Endothelial cell of umbilical vein (primary cell): ENCODE results near the gene RPS28. TPM values are rescaled to one million over a fixed set of nuclear protein-coding genes. Genes with fewer than 3 reads are reported as not detected.

Experiments used
- BruUV-seq: library from RNA; stranded (reverse); fragments of 400-500 nt; replicated peaks from 2 replicates; lab custom pipeline; 2021; lab: Mats Ljungman, UMichigan
- CTCF ChIA-PET: fragments of 300-600, 350-600 bp; sonication (Branson Sonifier 250); formaldehyde crosslinking; loops from one replicate; lab custom pipeline; 2021; ENCODE audit warnings: antibody characterized with exemption, inconsistent platforms; lab: Charles Lee
- POLR2A ChIA-PET: fragments of 300-600, 350-600 bp; sonication (Branson Sonifier 250); formaldehyde crosslinking; loops from one replicate; lab custom pipeline; 2021; ENCODE audit warnings: antibody characterized with exemption, inconsistent platforms; lab: Charles Lee
- DNase-seq: peaks from one replicate; pipeline ENCODE4 v3.0.0-alpha.2; 2011; ENCODE audit warnings: low read depth, low spot score
- FAIRE-seq: peaks from 2 replicates; lab custom pipeline; 2011; peaks lifted over from hg19 to GRCh38; lab: Jason Lieb, UNC
- H2AFZ ChIP-seq: 2 replicates; pipeline ENCODE4 v1.6.0; 2012; ENCODE audit warnings: low read depth, low read length, control low read depth, inconsistent platforms
- H3K27ac ChIP-seq: 2 replicates; pipeline ENCODE4 v1.5.1; 2011; ENCODE audit warnings: low read depth, mild to moderate bottlenecking, control low read depth, low read length, moderate library complexity; ENCODE audit not compliant: insufficient read depth
- H3K27me3 ChIP-seq, 2 experiments: 2 replicates each; pipeline versions ENCODE4 v1.6.0 to v1.6.1; 2011; ENCODE audit warnings: low read length in 2 of 2, mixed read lengths in 1 of 2; ENCODE audit not compliant: control insufficient read depth in 2 of 2, insufficient read depth in 2 of 2
- H3K36me3 ChIP-seq, 2 experiments: 2 replicates in 1 of 2; 3 replicates in 1 of 2; pipeline ENCODE4 v1.5.1; 2011; ENCODE audit warnings: low read length in 2 of 2, mild to moderate bottlenecking in 1 of 2, moderate library complexity in 1 of 2; ENCODE audit not compliant: control insufficient read depth in 2 of 2, insufficient read depth in 2 of 2; ENCODE audit errors: extremely low read depth in 1 of 2
- H3K4me1 ChIP-seq: 3 replicates; pipeline ENCODE4 v1.5.1; 2011; ENCODE audit warnings: mild to moderate bottlenecking, low read length; ENCODE audit not compliant: control insufficient read depth, insufficient read depth; ENCODE audit errors: extremely low read depth
- H3K4me2 ChIP-seq: 2 replicates; pipeline ENCODE4 v1.6.1; 2011; ENCODE audit warnings: low read length, control low read depth, mixed read lengths; ENCODE audit not compliant: insufficient read depth
- H3K4me3 ChIP-seq, 3 experiments: fragments of 200-600 bp in 1 of 3; sonication (generic), shearing (Covaris generic) in 1 of 3; replicated peaks in 1 of 3; 2 replicates each; pipeline ENCODE4 v1.5.1; 2011 to 2016; ENCODE audit warnings: control low read depth in 3 of 3, low read length in 3 of 3, mild to moderate bottlenecking in 2 of 3, inconsistent platforms in 1 of 3, low read depth in 1 of 3, moderate library complexity in 1 of 3; ENCODE audit not compliant: insufficient read depth in 1 of 3
- H3K79me2 ChIP-seq: 2 replicates; pipeline ENCODE4 v1.6.0; 2012; ENCODE audit warnings: low read length, inconsistent platforms; ENCODE audit not compliant: control insufficient read depth, insufficient read depth
- H3K9ac ChIP-seq: replicated peaks from 2 replicates; pipeline ENCODE3; 2011; ENCODE audit warnings: low read length, control low read depth; ENCODE audit not compliant: insufficient read depth; ENCODE audit errors: extremely low read depth
- H3K9me1 ChIP-seq: replicated peaks from 3 replicates; pipeline ENCODE4 v1.6.0; 2011; ENCODE audit warnings: mild to moderate bottlenecking, low read length; ENCODE audit not compliant: control insufficient read depth, insufficient read depth; ENCODE audit errors: extremely low read depth
- H3K9me3 ChIP-seq: replicated peaks from 2 replicates; pipeline ENCODE4 v1.5.1; 2012; ENCODE audit warnings: low read length, inconsistent platforms; ENCODE audit not compliant: control insufficient read depth, insufficient read depth
- H4K20me1 ChIP-seq: replicated peaks from 2 replicates; pipeline ENCODE3; 2011; ENCODE audit warnings: mild to moderate bottlenecking, low read length; ENCODE audit not compliant: control insufficient read depth, insufficient read depth; ENCODE audit errors: extremely low read depth
- EZH2 ChIP-seq: IDR thresholded peaks from 2 replicates; pipeline ENCODE4 v1.6.1; 2012; ENCODE audit warnings: borderline replicate concordance, low read depth, mild to moderate bottlenecking, moderate library complexity, low read length, inconsistent platforms; ENCODE audit not compliant: severe bottlenecking
- FOS ChIP-seq: IDR thresholded peaks from 2 replicates; pipeline ENCODE4 v1.6.1; 2011; ENCODE audit warnings: mild to moderate bottlenecking, low read length, moderate library complexity, borderline replicate concordance; ENCODE audit not compliant: insufficient read depth
- GATA2 ChIP-seq: IDR thresholded peaks from 2 replicates; pipeline ENCODE4 v1.7.0; 2011; ENCODE audit warnings: low read depth, mild to moderate bottlenecking, moderate library complexity, mixed read lengths, low read length; ENCODE audit not compliant: insufficient read length, insufficient read depth
- JUN ChIP-seq: IDR thresholded peaks from 2 replicates; pipeline ENCODE4 v1.6.1; 2011; ENCODE audit warnings: borderline replicate concordance, low read depth; ENCODE audit not compliant: insufficient read length, insufficient read depth
- MYC ChIP-seq: IDR thresholded peaks from one replicate; pipeline ENCODE4 v1.6.1; 2011; ENCODE audit warnings: mild to moderate bottlenecking, low read depth, low read length
- POLR2A ChIP-seq: IDR thresholded peaks from 2 replicates; pipeline ENCODE4 v1.6.1; 2012; ENCODE audit warnings: low read depth, mild to moderate bottlenecking, control low read depth, low read length
- POLR2AphosphoS5 ChIP-seq: IDR thresholded peaks from 2 replicates; pipeline ENCODE4 v1.6.1; 2012; ENCODE audit warnings: low read depth, mild to moderate bottlenecking, control low read depth, low read length, moderate library complexity; ENCODE audit not compliant: insufficient read depth
- dilution Hi-C: fragments of 300-500 bp; cut with MboI; formaldehyde crosslinking; loops from one replicate; pipeline ENCODE4 v1.15.0; 2019; ENCODE audit warnings: low sequenced_read_pairs; ENCODE audit not compliant: extremely low pct_ligation_motif_present
- intact Hi-C: fragments of 100-400 bp; cut with micrococcal nuclease; formaldehyde crosslinking; loops from one replicate; pipeline ENCODE4 v1.10.0; 2022
- polyA plus RNA-seq, 4 experiments: library from polyadenylated mRNA; depleted of rRNA in 3 of 4; stranded (reverse) in 3 of 4; unstranded in 1 of 4; fragments of >200 nt; gene quantifications; 2 replicates each; pipeline versions ENCODE4 v1.2.1 to v1.2.3, GENCODE V29; 2011 to 2012; ENCODE audit warnings: missing spikeins in 1 of 4
- total RNA-seq: library from RNA; stranded (reverse); gene quantifications from 2 replicates; pipeline ENCODE4 v1.2.3, GENCODE V29; 2021
- TF ChIP-seq, protein P1 (sequence below): IDR thresholded peaks from 2 replicates; pipeline ENCODE4 v1.6.1; 2011; ENCODE audit not compliant: insufficient read depth, insufficient read length
- TF ChIP-seq, protein P2 (sequence below), 2 donors: IDR thresholded peaks; 1 replicate in 1 of 2; 2 replicates in 1 of 2; pipeline ENCODE4 v1.5.1; 2011; ENCODE audit warnings: low read length in 2 of 2, mild to moderate bottlenecking in 2 of 2, moderate library complexity in 2 of 2, control low read depth in 1 of 2, inconsistent platforms in 1 of 2, low read depth in 1 of 2; ENCODE audit not compliant: insufficient read depth in 1 of 2; ENCODE audit errors: extremely low read depth in 1 of 2

RPS28 gene
- total and polyA plus RNA-seq, 2 donors (not counting 3 experiments of a cell fraction or from before 2014, with no cell fraction given), result 865 to 1,664 TPM

- no TSS peak for BruUV-seq
- intact Hi-C loops (no loop called here), dilution Hi-C loops (no loop called here)
- FAIRE-seq (no peak), DNase-seq (no peak)
- no peak overlapping the region for H3K4me2 ChIP-seq
- no peaks in the 10 kb centered on the region for H3K27me3 ChIP-seq
- H3K27ac ChIP-seq, result no peak overlapping the region
- TF ChIP-seq MYC (no peak), POLR2A (no peak), JUN (no peak), GATA2 (no peak)
- TF ChIP-seq, protein P1, sequence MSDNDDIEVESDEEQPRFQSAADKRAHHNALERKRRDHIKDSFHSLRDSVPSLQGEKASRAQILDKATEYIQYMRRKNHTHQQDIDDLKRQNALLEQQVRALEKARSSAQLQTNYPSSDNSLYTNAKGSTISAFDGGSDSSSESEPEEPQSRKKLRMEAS, result no peak
- H2AFZ ChIP-seq, result no peak overlapping the region
- ChIA-PET POLR2A (interaction anchor here (0.6 kb wide), 2 partner anchors 36 to 136 kb away, joined by 4 to 6 read pairs; no protein-coding TSS in a partner anchor), CTCF (interaction anchor here (0.7 kb wide), 1 partner anchor 176 kb away, joined by 3 read pairs; no protein-coding TSS in a partner anchor)
- H3K9me3 ChIP-seq, result no peaks in the 10 kb centered on the region
- no peak overlapping the region for H3K9ac ChIP-seq
- H3K4me1 ChIP-seq, result peaks cover 11% of the 10 kb centered on the region
- no peaks in the 10 kb centered on the region for H3K9me1 ChIP-seq
- H3K36me3 ChIP-seq, result peaks cover 0 to 4% of the 10 kb centered on the region in 2 experiments
- H3K79me2 ChIP-seq, result peaks cover 11% of the 10 kb centered on the region
- no peaks in the 10 kb centered on the region for H4K20me1 ChIP-seq
- H3K4me3 ChIP-seq, result no peak overlapping the region
Observed at GRCh38 chr19:8302734-8303133, 18.6 kb upstream of the RPS28 start.

DNA sequence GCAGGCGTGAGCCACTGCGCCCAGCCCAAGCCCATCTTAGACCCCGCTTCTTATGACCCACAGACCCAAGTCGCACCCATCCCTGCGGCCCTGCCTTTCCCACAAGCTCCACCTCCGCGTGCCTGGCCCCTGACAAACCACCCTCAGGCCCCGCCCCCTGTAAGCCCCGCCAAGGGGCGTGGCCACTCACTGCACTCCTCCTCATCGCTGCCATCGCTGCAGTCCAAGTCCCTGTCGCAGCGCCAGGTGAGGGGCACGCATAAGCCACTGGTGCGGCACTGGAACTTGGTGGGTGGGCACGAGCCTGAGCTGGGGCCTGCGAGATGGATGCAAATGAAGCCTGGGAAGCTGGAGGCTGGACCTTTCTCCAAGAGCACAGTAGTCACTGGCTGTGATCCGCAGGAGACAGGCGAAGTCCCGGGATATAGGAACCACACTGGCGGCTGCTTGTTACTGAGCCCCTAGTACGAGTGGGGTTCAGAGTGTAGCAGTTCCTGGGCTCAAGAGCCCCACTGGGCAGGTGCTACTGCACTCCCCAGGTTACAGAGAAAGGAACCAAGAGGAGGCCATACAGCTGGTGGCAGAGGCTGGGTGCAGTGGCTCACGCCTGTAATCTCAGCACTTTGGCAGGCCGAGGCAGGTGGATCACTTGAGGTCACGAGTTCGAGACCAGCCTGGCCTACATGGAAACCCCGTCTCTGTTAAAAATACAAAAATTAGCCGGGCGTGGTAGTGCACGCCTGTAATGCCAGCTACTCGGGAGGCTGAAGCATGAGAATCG, 16.3 kb upstream of the RPS28 start:
- ChIA-PET POLR2A (no interaction called here), CTCF (no interaction called here)
- dilution Hi-C loops, result no loop called here
- no peaks in the 10 kb centered on the region for H3K9me1 ChIP-seq
- TF ChIP-seq, protein P1, result no peak
- TF ChIP-seq POLR2A (no peak), GATA2 (no peak), EZH2 (no peak), MYC (no peak), POLR2AphosphoS5 (no peak), FOS (no peak), JUN (no peak)
- TF ChIP-seq, protein P2, sequence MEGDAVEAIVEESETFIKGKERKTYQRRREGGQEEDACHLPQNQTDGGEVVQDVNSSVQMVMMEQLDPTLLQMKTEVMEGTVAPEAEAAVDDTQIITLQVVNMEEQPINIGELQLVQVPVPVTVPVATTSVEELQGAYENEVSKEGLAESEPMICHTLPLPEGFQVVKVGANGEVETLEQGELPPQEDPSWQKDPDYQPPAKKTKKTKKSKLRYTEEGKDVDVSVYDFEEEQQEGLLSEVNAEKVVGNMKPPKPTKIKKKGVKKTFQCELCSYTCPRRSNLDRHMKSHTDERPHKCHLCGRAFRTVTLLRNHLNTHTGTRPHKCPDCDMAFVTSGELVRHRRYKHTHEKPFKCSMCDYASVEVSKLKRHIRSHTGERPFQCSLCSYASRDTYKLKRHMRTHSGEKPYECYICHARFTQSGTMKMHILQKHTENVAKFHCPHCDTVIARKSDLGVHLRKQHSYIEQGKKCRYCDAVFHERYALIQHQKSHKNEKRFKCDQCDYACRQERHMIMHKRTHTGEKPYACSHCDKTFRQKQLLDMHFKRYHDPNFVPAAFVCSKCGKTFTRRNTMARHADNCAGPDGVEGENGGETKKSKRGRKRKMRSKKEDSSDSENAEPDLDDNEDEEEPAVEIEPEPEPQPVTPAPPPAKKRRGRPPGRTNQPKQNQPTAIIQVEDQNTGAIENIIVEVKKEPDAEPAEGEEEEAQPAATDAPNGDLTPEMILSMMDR (IDR thresholded peaks at IDR 0.05; ENCODE audit: extremely low read depth in 1 of 2, insufficient read depth in 1 of 2, low read depth in 1 of 2, low read length in 2 of 2), result no peak
- H3K9ac ChIP-seq, result no peak overlapping the region
- BruUV-seq, result no TSS peak
- H3K27me3 ChIP-seq, result no peaks in the 10 kb centered on the region
- no peaks in the 10 kb centered on the region for H3K9me3 ChIP-seq
- peaks cover 12% of the 10 kb centered on the region for H3K4me1 ChIP-seq
- DNase-seq, result no peak
- H4K20me1 ChIP-seq, result no peaks in the 10 kb centered on the region
- H3K79me2 ChIP-seq, result peaks cover 11% of the 10 kb centered on the region
- H2AFZ ChIP-seq, result no peak overlapping the region
- peaks cover 0 to 4% of the 10 kb centered on the region in 2 experiments for H3K36me3 ChIP-seq
- intact Hi-C loops, result no loop called here
- no peak for FAIRE-seq
- no peak overlapping the region for H3K4me2 ChIP-seq
- H3K4me3 ChIP-seq, result no peak overlapping the region
- no peak overlapping the region for H3K27ac ChIP-seq
